GM21723 (cell line): Measurements from ENCODE around the gene KLHL20.
"Not testable (repeated sequence)": the region's sequence is repeated elsewhere in the genome, so short reads cannot be mapped to it uniquely, and the experiment has no call there.

ENCODE experiments used
- ATAC-seq: cut with Tn5 transposase; IDR thresholded peaks from one replicate; pipeline ENCODE4 v1.9.1; 2021; ENCODE audit warnings: mild to moderate bottlenecking, moderate library complexity; ENCODE audit not compliant: unreplicated experiment

KLHL20 gene, protein sequence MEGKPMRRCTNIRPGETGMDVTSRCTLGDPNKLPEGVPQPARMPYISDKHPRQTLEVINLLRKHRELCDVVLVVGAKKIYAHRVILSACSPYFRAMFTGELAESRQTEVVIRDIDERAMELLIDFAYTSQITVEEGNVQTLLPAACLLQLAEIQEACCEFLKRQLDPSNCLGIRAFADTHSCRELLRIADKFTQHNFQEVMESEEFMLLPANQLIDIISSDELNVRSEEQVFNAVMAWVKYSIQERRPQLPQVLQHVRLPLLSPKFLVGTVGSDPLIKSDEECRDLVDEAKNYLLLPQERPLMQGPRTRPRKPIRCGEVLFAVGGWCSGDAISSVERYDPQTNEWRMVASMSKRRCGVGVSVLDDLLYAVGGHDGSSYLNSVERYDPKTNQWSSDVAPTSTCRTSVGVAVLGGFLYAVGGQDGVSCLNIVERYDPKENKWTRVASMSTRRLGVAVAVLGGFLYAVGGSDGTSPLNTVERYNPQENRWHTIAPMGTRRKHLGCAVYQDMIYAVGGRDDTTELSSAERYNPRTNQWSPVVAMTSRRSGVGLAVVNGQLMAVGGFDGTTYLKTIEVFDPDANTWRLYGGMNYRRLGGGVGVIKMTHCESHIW

DNA sequence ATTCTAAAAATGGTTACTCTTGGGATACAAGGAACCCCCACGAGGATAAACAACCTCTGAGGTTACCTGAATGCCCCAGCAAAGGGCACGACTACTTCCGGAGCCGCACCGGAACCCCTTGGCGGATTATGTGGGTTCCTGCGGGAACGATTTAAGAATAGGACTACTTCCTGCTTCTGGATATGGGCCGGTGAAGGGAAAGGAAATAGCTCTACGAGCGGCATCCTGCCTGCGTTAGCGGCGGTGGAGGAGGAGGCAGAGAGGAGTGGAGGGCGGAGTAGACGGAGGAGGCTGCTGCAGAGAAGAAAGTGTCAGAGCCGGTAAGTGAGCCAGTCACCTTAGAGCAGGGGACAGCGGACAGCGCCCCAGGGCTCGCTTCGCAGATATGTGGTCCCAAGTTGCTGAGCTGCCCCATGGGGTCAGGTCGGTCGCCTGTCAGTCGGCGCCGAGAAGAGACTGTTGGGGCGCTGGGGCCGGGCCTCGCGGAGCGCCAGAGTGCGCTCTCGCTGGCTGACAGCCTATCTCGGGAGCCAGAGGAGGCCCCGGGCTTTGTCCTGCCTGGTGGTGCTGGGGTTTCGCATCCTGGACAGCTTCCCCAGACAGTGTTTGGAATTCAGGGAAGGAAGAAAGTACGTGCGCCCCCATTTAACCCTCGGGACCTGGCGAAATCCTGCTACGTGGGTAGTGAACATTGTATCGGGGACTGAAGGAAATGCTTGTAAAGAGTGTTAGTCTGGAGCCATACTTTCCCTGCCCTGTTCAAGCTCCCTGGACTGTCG, at the start of gene KLHL20:
Gene KLHL20, plus strand, starts transcription at position 223 of the 779 bp plus-strand sequence. CDS start 1,063 bp downstream, outside the sequence.
- ATAC-seq: peak; percentile 94

GRCh38 chr1:173666646-173667045, 48.1 kb upstream of the KLHL20 start:
- no peak for ATAC-seq

DNA sequence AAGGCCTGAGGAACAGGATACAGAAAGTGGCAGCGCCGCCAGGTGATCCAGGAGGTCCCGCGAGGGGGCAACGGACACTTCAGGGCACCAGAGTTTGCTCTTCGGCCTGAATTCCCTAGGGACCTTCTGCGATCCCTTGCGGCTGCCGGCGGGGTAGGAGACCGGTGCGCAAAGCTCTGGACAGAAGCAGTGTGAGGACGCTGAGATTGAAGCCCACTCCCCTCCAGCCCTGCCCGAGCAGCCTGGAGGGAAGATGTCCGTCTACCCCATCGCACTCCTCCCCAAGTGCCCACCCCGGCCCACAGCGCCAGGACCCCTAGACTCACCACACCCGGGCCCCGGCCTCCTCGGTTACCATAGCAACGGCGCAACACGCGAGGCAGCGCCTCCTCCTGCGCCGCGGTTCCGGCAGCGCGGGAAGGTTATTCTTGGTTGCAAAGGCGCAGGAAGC, 45.3 kb upstream of the KLHL20 start, which contains the start of gene ANKRD45:
Gene ANKRD45, minus strand, starts transcription at position 361 of the 451 bp plus-strand sequence. CDS start 10,433 bp downstream, outside the sequence.
- no peak for ATAC-seq

- ATAC-seq: not testable (repeated sequence)
Observed at GRCh38 chr1:173674496-173674895, 40.3 kb upstream of the KLHL20 start.

- not testable (repeated sequence) for ATAC-seq
Observed at GRCh38 chr1:173680152-173680551, 34.6 kb upstream of the KLHL20 start.

- no peak for ATAC-seq
Observed at GRCh38 chr1:173682184-173682583, 32.6 kb upstream of the KLHL20 start.

DNA sequence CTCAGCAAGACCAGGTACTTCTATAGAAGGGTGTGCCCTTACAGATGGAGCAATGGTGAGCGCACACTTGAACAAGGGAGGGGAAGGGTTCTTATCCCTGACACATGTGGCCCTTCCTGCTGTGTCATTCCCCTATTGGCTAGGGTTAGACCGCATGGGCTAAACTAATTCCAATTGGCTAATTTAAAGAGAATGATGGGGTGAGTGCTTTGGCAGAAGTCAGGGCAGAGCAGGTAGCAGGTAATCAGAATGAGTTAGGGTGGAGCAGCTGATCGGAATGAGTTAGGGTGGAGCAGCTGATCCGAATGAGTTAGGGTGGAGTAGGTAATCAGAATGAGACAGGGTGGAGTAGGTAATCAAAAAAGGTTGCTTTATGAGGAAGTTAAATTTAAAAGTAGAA, 30.9 kb upstream of the KLHL20 start:
- ATAC-seq: not testable (repeated sequence)

DNA sequence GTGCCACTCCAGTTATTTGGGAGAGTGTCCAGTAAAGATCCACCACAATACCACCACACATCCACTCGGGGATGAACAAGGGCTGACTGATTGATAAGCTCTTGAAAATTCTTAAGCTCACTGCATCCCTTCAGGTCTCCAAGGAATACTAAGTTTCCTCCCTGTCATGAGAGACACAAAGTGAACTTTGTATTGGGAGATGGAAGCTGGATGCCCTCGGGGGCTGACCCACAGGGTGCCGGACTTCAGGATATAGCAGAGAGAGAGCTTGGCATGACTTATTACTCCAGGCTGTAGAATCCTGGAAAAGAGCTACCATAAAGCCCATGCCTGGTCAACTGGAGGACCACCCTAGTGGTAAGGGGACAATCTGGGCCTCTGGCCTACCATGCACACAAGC, 29.7 kb upstream of the KLHL20 start:
- ATAC-seq: not testable (repeated sequence)

- no peak for ATAC-seq
Observed at GRCh38 chr1:173688300-173688699, 26.5 kb upstream of the KLHL20 start.

- ATAC-seq: no peak
Observed at GRCh38 chr1:173693238-173693637, 21.5 kb upstream of the KLHL20 start.

DNA sequence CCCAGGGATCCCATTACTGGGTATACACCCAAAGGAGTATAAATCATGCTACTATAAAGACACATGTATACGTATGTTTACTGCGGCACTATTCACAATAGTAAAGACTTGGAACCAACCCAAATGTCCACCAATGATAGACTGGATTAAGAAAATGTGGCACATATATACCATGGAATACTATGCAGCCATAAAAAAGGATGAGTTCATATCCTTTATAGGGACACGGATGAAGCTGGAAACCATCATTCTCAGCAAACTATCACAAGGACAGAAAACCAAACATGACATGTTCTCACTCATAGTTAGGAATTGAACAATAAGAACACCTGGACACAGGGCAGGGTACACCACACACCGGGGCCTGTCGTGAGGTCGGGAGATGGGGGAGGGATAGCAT, 13.5 kb upstream of the KLHL20 start:
- not testable (repeated sequence) for ATAC-seq

DNA sequence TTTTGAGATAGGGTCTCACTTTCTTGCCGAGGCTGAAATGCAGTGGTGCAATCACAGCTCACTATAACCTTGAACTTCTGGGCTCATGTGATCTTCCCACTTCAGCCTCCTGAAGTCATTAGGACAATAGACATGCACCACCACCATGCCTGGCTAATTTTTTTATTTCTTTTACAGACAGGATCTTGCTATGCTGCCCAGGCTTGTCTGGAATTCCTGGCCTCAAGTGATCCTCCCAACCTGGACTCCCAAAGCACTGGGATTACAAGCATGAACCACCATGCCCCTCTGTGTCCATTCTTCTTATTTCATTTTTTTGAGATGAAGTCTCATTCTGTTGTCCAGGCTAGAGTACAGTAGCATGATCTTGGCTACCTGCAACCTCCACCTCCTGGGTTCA, 12.0 kb upstream of the KLHL20 start:
- ATAC-seq: no peak

GRCh38 chr1:173705117-173705516, 9.7 kb upstream of the KLHL20 start:
- ATAC-seq: no peak

DNA sequence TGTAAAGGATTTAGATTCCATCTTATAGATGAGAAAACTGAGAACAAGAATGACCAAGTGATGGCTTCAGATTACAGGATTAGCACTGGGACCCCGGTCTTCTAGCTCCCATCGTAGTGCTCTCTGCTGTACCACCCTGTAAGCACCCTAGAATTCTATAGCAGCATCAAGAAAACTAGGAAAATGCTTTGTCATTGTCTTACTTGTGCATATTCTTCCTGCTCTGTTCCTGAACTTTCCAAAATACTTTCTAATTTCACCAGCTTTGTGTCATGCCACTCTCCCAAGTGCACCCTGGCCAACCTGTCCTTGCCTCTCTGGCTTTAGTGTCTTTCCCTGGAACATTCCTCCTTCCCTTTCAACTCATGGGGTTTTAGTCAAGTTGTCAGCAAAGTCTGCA, 6.0 kb upstream of the KLHL20 start:
- ATAC-seq: no peak

DNA sequence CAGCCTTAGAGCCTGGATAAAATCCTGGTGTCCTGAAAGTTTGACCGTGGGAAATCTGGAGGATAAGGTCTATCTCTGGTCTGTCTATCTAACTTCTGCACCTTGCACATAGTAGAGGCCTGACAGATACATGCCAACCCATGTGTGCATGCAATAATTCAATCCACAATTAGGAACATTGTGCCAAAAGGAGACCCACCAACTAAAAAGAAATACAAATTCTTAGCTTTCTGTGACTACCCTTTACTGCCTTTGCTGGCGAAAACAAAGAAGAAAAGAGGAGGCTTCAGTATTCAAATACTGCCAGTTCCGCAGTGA, 381 bp upstream of the KLHL20 start:
- no peak for ATAC-seq

DNA sequence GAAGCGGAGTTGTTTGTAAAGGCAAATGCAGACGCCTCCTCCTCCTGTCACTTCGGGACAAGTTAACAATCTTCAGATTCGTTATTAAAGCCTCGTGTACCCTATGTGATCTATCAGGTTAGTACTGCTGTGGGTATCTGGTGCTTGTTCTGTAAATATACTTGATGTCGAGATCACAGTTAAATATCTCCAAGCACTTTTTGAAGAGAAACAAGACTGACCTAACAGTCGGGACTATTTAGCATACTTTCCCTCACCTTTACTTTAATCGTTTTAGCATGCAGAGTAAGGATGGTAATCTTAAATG, 710 bp downstream of the KLHL20 start:
- ATAC-seq: no peak

GRCh38 chr1:173717238-173717637, 2.5 kb downstream of the KLHL20 start:
- no peak for ATAC-seq

DNA sequence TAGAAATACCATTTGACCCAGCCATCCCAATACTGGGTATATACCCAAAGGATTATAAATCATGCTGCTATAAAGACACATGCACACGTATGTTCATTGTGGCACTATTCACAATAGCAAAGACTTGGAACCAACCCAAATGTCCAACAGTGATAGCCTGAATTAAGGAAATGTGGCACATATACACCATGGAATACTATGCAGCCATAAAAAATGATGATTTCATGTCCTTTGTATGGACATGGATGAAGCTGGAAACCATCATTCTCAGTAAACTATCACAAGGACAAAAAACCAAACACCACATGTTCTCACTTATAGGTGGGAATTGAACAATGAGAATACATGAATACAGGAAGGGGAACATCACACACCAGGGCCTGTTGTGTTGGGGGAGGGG, 16.6 kb downstream of the KLHL20 start:
- not testable (repeated sequence) for ATAC-seq

- ATAC-seq: no peak
Observed at GRCh38 chr1:173733912-173734311, 19.1 kb downstream of the KLHL20 start.

DNA sequence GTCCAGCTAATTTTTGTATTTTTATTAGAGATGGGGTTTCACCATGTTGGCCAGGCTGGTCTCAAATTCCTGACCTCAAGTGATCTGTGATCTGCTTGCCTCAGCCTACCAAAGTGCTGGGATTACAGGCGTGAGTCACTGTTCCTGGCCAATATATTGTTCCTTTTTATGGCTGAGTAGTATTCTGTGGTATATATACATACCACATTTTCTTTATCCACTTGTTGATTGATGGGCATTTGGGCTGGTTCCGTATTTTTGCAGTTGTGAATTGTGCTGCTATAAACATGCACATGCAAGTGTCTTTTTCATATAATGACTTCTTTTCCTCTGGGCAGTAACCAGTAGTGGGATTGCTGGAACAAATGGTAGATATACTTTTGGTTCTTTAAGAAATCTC, 21.3 kb downstream of the KLHL20 start:
- not testable (repeated sequence) for ATAC-seq

DNA sequence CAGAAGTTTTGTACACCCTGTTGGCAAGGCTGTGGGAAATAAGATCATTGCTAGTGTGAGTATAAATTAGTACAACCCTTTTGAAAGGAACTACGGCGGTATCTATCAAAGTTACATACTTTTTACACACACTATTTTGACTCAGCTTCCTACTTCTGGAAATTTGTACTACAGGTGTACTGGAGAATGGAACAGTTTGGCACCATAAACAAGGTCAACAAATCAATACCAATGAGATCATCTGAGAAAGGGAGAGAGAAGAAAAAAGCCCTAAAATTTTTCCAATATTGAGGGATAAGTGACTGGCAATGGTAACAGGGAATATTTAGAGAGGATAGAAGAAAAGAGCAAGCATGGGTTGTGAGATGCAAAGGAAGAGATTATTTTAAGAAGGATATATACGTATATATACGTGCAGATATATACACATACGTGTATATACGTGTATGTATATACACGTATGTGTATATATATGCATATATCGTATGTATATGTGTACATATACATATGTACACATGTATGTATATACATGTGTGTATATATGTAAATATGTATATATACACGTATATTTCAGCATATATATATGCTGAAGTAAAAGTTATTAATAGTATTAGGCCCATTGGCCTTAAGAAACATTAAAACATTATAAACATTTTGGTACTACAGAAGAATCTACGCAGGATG, 27.6 kb downstream of the KLHL20 start:
- no peak for ATAC-seq
